Measurements from ENCODE around the gene ZBTB37. TPM values are rescaled to one million over a fixed set of nuclear protein-coding genes. Genes with fewer than 3 reads are reported as not detected.
"Not testable (repeated sequence)": the region's sequence is repeated elsewhere in the genome, so short reads cannot be mapped to it uniquely, and the experiment has no call there.

The ZBTB37 gene, protein sequence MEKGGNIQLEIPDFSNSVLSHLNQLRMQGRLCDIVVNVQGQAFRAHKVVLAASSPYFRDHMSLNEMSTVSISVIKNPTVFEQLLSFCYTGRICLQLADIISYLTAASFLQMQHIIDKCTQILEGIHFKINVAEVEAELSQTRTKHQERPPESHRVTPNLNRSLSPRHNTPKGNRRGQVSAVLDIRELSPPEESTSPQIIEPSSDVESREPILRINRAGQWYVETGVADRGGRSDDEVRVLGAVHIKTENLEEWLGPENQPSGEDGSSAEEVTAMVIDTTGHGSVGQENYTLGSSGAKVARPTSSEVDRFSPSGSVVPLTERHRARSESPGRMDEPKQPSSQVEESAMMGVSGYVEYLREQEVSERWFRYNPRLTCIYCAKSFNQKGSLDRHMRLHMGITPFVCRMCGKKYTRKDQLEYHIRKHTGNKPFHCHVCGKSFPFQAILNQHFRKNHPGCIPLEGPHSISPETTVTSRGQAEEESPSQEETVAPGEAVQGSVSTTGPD
- total RNA-seq, result 7.9 TPM
- long read RNA-seq, partial matches to known transcripts, result 0 of 1 reads
- long read RNA-seq, other reads (novel, unspliced or antisense), result 1 of 1 reads

DNA sequence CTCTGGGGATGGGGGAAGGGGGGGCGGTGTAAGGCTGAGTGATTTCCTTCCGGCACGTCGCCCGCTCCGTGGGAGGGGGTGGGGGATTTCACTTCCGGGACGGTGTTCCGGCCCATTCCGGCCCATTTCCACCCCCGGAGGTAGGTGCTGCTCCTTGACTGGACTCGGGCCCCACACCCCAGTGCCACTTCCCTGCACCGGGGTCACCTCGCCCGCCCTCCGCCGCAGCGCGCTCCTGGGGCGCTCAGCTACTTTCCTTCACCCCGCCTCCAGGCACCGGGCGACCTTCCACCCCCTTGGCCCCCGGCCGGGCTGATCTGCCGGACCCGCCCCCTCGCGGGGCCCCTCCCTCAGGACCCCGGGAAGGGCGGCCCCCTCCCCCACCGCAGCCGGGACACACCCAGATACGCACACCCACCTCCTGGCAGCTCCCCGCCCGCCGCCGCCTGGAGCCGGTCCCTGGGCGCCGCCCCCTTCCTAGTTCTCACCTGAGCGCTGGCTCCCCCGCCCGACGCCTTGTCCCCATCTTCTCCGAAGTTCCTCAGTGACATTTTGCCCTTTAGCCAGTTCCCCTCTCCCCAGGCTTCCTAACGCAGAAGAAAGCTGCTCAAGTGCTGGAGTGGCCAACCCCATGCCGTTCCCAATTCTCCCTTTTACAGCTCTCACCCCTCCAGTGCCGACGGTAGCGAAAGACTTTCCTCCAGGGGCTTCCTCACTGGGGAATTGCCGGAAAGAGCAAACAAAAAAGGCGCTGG is at the start of gene ZBTB37:
Gene ZBTB37 (plus strand): TSS at position 115 of the 755 bp plus-strand sequence. CDS start 1,846 bp downstream, outside the sequence.
- DNase-seq (peak; percentile 93), ATAC-seq (peak; percentile 79)
- intact Hi-C loops (cut with micrococcal nuclease), result no loop called here

DNA sequence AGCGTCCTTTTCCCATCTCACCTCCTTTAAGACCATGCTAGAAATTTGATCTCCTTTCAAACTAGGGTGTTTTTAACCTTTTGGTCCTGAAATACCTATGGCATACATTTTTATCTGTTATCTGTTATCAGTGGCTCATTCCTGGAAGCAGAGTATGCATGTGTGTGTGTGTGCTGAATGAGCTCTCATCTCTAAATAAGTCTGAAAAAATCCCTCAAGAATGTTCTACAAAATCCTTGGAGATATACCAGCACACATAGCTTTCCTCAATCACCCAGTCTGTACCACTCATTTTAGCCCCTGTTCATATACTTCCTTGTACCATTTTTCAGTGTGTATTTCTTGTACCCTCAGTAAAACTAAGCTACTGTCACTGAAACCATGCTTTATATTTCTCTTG is 49.7 kb upstream of the ZBTB37 start:
- no peak for DNase-seq
- intact Hi-C loops (cut with micrococcal nuclease), result no loop called here
- ATAC-seq, result no peak

DNA sequence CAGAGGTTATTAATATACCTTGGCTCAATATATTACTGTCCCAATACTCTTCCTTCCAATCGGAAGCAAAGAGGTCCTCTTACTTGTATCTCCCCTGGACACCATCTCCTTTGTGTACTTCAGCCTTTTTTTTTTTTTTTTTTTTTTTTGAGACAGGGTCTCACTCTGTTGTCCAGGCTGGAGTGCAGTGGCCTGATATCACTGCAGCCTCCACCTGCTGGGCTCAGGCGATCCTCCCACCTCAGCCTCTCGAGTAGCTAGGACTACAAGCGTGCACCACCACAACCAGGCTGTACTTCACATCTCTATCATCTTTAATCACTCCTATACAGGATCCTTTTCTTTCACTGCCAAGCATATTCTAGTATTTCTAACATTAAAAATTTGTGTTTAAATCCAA is 46.5 kb upstream of the ZBTB37 start:
- intact Hi-C loops (cut with micrococcal nuclease), result loop anchor here (10.0 kb wide), 1 partner anchor 567 kb away; no protein-coding TSS in a partner anchor
- ATAC-seq, result no peak
- no peak for DNase-seq

DNA sequence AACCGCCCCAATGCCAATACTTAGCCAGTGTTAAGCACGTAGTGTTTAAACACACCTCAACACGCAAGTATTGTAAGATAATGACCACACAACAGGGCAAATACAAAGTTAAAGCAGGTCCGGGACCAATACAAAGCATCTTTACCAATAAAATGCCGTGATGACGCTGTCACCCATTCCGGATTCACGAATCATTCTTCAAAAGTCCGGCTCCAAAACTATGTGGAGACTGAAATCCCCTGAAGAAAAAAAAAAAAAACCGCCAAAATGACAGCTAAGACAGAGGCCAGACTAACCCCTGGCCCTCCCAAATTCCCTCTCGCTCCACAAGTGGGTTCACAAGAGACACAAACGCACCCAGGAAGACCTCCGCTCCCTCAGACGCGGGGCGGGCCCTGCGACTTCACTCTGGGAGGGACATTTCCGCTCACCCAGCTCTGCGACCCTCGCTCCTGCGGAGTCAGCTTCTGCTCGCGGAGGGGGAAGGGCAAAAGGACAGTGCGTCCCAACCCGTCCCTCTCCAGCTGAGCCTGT is 44.3 kb upstream of the ZBTB37 start:
- ATAC-seq, result no peak
- DNase-seq, result no peak
- intact Hi-C loops (cut with micrococcal nuclease), result loop anchor here (10.0 kb wide), 1 partner anchor 569 kb away; no protein-coding TSS in a partner anchor

DNA sequence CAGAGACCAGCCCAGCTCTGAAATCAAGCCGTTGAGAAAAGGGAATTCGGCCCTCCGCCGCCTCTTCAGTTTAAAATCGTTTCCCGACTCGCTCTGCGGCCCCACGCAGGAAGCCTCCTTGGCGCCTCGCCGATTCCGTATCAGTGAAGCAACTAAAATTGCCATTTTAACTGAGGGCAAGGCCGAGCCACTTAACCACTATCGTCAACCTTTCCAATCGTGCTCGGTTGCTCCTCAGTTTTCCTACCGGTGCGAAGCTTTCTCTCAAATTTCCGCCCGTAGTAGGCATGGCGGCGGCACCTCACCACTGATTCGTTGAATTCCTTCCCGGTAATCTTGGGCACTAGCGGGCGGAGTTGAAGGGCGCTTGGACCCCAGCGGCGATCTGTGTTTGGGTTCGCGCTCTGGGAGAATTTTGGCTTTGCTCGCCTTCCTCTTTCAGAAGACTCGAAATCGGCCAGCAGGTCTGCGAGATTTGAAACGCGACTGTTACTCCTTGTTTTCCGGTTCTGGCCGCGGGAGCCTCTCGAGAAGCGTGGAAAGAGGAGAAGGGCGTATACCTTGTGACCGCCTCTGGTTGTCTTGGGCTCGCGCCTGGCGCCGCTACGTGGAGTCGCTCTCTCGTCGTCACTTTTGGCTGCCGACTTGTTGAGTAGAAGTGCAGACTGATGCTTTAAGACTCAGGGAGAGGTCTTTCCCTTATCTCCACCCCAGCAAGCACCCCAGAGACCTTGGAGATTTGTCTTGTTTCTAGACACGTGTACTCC is 43.7 kb upstream of the ZBTB37 start, which contains the start of the genes CENPL and DARS2:
Gene CENPL (minus strand): TSS at position 569 of the 767 bp plus-strand sequence. CDS start 13,584 bp downstream, outside the sequence.
Gene DARS2 (plus strand): TSS at position 359 of the 767 bp plus-strand sequence. CDS start 557 bp downstream, outside the sequence.
- ATAC-seq (peak; percentile 99), DNase-seq (peak; percentile 98)
- intact Hi-C loops (cut with micrococcal nuclease), result loop anchor here (5.0 to 10.0 kb wide), 2 partner anchors 392 to 570 kb away; no protein-coding TSS in a partner anchor

DNA sequence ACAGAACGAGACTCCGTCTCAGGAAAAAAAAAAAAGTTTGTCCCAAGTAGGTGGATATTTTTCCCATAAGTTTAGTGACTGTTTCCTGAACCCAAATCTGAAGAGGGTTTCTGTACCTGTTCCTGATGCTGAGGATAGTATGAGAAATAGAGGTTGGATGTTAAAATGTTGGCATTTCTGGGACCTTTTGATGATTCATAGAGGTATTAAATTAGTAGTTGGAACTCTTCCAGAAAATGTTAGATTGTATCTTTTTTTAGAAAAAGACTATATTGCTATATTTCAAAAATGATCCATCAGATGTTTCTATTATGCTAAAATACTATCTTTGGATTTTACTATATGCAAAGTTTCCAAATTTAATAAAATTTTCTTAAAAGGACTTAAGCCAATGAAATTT is 40.6 kb upstream of the ZBTB37 start:
- ATAC-seq, result no peak
- no peak for DNase-seq
- intact Hi-C loops (cut with micrococcal nuclease), result loop anchor here (5.0 to 10.0 kb wide), 2 partner anchors 395 to 573 kb away; no protein-coding TSS in a partner anchor

DNA sequence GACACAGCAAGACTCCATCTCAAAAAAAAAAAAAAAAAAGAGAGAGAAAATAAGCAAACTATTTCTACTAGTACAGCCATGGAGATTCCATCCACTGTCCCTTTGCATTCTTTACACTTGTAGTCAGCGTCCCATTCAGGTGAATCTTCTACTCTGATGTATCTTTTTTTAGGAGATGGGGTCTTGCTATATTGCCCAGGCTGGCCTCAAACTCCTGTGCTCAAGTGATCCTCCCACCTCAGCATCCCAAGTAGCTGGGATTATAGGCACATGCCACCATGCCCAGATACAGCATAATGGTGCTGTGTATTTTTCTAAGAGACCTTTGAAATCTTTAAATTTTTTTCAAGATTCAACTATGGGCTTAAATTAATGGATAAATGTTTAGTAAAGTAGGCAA is 35.4 kb upstream of the ZBTB37 start:
- DNase-seq, result no peak
- intact Hi-C loops (cut with micrococcal nuclease), result no loop called here
- ATAC-seq, result no peak

DNA sequence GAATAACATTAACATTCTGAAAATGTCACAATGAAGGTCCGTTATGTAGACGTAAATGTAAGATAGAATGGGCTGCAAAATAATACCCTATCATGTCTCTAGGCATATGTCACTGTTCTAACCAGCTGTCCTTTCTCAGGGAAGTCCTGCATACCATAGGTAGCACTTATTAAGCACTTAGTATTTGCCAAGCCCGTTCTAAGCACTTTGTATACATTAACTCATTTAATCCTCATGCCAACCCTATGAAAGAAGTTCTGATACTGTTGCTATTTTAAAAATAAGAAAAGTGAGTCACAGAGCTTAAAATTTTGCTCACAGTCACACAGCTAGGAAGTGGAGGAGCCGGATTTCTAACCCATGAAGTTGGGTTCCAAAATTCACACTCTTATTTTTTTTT is 16.1 kb upstream of the ZBTB37 start:
- no peak for ATAC-seq
- DNase-seq, result no peak
- intact Hi-C loops (cut with micrococcal nuclease), result no loop called here

DNA sequence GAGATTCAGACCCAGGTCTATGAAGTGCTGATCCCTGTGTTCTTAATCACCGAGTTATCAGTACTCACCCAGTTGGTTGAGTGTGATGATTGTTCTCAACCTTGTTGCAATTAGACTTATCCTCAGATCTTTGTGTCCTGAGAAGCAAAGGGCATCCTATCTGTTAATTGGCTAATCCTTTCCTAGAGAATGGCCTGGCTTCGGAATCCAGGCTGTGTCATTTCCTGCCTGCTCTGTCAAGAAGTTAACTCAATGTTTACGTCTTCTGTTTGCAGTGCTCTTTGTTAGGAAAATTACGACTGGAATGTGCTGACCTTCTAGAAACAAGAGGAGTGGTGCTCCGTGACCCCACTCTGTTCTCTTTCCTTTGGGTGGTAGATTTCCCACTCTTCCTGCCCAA is 15.1 kb upstream of the ZBTB37 start:
- intact Hi-C loops (cut with micrococcal nuclease), result no loop called here
- ATAC-seq (no peak), DNase-seq (no peak)

DNA sequence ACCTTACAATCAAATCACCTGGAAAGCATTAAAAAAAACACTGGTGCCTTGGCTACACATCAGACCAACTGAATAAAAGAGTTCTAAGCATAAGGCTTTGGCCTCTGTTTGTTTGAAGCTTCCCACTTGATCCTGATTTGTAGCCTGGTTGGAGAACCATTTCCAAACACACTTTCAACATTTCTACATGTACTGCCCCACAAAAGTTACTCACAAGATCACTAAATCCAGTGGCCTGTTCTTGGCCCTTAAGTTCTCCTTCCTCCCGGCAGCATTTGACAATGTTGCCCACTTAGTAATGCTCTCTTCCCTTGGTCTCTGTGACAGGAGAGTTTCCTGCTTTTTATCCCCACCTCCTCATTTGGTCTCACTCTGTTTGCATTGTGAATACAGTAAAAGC is 12.2 kb upstream of the ZBTB37 start:
- intact Hi-C loops (cut with micrococcal nuclease), result no loop called here
- DNase-seq (no peak), ATAC-seq (no peak)

DNA sequence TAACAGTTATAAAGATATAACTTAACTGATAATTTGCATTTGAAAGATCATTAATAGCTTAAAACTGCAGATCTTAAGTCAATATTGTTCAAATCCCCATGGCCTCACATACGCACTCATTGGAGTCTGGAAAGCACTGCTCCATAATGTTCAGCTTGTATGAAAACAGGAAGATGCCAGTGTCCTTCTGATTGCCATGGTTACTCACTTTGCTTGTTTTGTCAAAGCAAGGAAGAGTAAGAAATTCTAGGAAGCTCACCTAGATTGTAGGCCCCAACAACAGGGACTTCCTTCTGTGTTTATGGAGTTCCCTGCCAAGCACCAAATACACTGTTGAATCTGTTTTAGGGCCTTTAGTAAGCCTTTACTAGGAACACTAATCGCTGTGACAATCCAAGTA is 11.3 kb upstream of the ZBTB37 start:
- intact Hi-C loops (cut with micrococcal nuclease), result no loop called here
- DNase-seq (no peak), ATAC-seq (no peak)

DNA sequence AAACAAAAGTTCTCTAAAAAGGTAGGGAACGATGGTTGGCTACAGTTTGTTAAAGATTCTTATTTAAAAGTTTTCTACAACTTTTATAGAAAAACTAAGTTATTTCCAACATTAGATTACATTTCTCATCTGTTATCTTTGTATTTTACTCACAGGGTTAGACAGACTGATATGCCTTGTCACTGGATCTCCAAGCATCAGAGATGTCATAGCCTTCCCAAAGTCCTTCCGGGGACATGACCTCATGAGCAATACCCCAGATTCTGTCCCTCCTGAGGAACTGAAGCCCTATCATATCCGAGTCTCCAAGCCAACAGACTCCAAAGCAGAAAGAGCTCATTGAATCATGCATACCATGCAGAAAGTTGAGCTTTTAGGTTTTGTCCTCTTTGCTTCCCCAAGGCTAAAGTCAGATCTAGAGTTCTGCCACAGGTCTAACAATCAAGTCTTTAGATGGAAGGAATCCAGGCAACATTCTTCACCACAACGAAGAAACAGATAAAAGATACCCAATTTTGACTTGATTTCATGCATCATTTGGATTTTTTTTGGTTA is 10.7 kb upstream of the ZBTB37 start:
- ATAC-seq (no peak), DNase-seq (no peak)
- intact Hi-C loops (cut with micrococcal nuclease), result no loop called here

DNA sequence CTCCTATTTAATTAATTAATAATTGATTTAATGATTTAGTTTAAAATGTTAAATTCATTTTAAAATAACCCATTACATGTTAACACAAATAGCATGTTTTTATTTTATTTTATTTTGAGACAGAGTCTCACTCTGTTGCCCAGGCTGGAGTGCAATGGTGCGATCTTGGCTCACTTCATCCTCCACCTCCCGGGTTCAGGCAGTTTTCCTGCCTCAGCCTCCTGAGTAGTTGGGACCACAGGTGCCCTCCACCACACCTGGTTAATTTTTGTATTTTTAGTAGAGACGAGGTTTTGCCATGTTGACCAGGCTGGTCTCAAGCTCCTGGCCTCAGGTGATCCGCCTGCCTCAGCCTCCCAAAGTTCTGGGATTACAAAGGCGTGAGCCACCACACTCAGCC is 8.6 kb upstream of the ZBTB37 start:
- ATAC-seq; intact Hi-C loops (cut with micrococcal nuclease): not testable (repeated sequence)

DNA sequence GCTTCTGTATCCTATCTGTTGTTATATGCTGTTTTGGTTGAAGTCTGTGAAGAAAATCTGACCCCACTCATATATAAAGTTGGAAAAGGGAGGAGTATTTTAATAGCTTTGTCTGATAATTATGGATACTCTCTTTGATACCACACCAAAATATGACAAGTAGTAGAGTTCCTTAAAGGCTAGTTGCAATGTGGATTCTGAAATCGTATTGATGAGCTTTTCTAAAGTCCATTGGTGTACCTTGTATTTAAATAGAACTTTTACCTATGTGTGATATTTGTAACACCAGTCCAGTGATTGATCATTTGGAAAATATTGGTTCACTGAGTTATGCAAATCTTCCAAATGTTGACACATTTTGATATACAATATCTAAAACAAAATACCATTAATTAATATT is 8.1 kb upstream of the ZBTB37 start:
- intact Hi-C loops (cut with micrococcal nuclease), result no loop called here
- DNase-seq, result no peak
- no peak for ATAC-seq

More for the DNA sequence above, 8.6 kb upstream of the ZBTB37 start:
- not testable (repeated sequence) for DNase-seq

DNA sequence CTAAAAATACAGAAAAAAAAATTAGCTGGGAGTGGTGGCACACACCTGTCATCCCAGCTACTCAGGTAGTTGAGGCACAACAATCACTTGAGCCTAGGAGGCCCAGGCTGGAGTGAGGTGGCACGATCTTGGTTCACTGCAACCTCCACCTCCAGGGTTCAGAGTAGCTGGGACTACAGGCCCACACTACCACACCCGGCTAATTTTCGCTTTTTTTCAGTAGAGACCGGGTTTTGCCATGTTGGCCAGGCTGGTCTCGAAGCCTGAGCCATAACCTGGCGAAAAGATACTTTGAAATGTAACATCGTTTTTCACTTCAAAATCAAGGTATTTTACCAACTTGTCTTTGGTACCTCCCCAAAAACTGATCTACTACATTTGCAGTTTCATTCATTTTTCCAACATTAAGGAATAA is 6.4 kb upstream of the ZBTB37 start:
- ATAC-seq (no peak), DNase-seq (no peak)
- intact Hi-C loops (cut with micrococcal nuclease), result no loop called here

DNA sequence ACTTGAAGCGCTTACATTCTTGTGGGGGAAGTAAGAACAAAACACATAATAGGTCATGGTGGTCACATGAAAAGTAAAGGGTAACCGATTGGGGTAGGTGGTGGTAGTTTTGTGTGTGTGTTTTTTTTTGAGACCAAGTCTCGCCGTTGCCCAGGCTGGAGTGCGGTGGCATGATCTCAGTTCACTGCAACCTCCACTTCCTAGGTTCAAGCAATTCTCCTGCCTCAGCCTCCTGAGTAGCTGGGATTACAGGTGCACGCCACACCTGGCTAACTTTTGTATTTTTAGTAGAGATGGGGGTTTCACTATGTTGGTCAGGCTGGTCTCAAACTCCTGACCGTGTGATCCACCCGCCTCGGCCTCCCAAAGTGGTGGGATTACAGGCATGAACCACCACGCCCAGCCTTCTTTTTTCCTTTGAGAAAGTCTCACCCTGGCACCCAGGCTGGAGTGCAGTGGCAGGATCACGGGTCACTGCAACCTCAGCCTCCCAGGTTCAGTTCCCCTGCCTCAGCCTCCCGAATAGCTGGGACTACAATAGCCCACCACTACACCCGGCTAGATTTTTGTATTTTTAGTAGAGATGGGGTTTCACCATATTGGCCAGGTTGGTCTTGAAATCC is 5.9 kb upstream of the ZBTB37 start:
- intact Hi-C loops (cut with micrococcal nuclease); ATAC-seq; DNase-seq: not testable (repeated sequence)

DNA sequence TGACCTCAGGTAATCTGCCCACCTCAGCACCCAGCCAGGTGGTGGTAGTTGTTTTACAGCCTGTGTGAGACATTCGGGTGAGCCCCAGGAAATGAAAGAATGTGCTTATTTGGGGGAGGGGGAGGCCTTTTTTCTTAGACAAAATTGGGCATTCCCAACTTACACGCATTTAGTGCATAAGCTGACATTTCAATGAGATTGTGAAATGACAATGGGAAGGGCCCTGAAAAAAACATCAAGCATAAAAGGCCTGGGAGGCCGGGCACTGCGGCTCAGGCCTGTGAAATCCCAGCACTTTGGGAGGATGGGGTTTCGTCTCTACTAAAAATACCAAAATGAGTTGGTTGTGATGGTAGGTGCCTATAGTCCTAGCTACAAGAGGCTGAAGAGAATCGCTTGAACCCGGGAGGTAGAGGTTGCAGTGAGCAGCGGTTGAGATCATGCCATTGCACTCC is 5.4 kb upstream of the ZBTB37 start:
- DNase-seq (no peak), ATAC-seq (no peak)
- intact Hi-C loops (cut with micrococcal nuclease), result no loop called here

Data from left ventricle myocardium superior (tissue), 1 donor.